ENCODE measurements around the gene SUCLG2.

- TF ChIP-seq CTCF (conservative IDR thresholded peaks at IDR 0.05 in 1 of 2, IDR thresholded peaks at IDR 0.05 in 1 of 2; ENCODE audit: low read depth in 1 of 2, low read length in 2 of 2) (no peak), EZH2 (IDR thresholded peaks at IDR 0.05; ENCODE audit: low read length, missing control alignments) (no peak)
These were observed 31.1 kb upstream of the SUCLG2 start for GRCh38 chr3:67685499-67685898.
